NCI-H345 treated with DMSO at 0.1 percent for 48 hours (cell line): Measurements from ENCODE around the gene FAM20C.

Experiments used
- DNase-seq: peaks from one replicate; lab custom pipeline; 2025; ENCODE audit not compliant: unreplicated experiment; lab: John Stamatoyannopoulos, UW

Gene FAM20C

DNA sequence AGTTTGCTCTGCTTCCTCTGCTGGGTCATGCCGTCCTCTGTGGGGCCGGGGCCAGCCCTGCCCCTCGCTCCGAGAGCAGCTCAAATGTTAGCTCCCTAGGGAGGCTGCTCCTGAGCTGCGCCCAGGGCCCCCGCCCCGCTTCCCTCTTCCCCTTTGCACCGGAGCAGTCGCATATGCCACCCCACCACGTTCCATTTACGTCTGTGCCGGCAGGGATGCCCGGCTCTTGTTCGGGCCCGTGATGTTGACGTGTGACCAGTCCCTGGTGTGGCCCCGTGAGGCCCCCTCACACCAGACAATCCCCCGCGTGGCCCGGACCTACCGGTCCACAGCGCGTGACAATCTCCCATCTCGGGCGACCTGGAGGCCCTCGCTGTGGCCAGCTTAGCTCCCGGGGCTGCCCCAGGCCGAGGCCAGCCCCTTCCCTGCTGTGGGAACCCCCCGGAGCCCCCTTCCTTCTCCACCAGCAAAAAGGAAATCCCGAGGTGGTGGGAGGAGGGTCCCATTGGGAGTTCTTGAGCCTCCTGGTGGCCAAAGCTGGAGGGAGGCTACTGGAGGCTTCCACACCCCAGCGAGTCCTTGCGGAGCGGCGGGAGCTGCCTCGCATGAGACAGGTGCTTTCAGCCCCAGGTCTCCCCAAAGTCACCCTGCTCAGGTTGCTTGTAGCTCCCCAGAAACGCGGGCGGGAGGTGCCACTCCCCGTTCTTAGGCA is 15.2 kb downstream of the FAM20C start:
- no peak for DNase-seq

DNA sequence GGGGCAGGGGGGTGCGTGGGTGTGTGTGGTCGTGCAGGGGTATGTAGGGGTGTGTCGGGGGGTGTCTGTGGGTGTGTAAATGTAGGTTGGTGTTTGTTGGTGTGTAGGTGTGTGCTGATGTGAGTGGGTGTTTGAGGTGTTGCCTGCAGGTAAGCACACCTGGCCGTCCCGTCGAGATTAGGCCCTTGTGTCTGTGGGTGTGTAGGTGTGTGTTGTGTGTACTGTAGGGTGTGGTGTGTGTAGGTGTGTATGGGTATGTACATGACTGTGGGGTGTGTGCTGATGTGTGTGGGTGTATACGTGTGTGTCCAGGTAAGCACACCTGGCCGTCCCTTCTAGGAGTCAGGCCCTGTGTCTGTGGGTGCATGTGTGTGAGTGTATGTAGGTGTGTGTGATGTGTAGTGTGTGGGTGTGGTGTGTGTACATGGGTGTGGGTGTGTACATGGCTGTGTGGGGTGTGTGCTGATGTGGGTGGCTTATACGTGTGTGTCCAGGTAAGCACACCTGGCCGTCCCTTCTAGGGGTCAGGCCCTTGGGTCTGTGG is 15.8 kb downstream of the FAM20C start:
- no peak for DNase-seq

DNA sequence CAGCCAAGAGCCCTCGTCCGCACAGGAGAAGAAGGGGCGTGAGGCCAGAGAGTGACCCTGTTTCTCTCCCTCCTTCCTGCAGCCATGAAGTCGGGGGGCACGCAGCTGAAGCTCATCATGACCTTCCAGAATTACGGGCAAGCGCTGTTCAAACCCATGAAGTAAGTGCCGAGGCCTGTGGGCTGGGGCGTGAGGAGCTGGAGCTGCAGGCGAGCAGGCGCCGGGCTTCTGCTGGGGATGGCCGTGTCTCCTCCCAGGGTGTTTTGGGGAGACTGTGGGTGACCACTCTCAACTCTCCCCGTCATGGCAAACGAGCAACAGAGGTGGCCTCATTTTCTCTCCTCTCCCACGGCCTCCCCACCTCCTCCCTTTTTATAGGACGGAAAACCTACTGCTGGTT is 16.4 kb downstream of the FAM20C start:
- DNase-seq: no peak

DNA sequence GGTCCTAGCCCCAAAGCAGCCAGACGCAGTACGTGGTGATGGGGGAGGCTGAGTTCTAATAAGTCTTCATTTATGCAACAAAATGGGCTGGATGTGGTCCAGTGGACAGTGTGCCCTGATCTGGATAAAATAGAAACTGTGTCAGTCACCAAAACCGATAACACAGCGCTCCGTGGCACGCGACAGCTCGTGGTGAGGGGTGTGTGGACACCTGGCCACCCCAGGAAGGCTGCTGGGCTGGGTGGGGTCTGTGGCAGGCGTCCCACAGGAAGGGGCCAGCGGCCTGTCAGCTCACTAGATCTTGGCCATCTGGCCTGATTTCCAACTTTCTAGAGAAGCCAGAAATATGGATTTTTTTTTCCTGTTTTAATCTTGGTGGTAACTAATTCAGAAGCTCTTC is 17.0 kb downstream of the FAM20C start:
- no peak for DNase-seq

DNA sequence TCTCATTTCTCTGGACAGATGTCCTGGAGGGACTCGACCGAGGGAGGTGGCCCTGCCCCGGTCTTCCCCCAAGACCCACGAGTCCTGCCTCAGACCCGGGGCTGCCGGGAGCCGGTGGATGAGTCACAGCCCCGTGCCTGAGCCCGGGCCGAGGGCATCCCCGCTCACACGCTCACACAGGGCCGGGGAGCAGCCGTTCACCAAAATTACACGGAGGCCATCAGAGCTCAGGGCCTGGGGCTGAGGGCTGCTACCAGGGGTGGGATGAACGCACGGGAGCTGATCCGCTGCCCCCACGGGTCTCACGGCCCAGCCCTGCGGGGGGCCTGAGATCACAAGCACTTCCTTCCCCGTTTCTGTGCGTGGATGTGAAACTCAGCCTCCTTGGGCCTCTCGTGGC is 17.5 kb downstream of the FAM20C start:
- DNase-seq: no peak

DNA sequence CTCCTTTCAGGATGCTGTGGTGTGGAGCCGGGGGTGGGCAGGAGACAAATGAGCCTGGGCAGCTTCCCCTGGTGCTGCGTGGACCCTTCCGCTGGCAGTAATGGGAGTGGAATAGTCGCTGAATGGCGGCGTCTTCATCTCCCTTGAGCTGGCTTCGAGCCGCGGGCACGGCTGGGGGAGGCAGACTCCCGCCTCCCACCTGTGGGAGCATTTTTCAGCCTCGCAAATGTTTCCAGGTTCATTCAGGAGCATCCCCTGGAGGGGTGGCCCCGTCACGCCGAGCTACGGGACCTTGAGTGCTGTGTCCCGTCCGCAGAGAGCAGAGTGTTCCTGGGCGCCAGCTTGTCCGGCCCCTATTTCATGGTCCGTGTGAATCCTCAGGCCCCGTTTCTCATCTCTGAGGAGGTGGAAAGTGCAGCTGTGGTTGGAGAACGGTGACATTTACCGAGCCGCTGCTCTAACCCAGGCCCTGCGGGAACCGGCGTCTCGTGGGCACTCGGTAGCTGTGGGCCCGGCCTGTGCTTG is 18.1 kb downstream of the FAM20C start:
- DNase-seq: no peak

DNA sequence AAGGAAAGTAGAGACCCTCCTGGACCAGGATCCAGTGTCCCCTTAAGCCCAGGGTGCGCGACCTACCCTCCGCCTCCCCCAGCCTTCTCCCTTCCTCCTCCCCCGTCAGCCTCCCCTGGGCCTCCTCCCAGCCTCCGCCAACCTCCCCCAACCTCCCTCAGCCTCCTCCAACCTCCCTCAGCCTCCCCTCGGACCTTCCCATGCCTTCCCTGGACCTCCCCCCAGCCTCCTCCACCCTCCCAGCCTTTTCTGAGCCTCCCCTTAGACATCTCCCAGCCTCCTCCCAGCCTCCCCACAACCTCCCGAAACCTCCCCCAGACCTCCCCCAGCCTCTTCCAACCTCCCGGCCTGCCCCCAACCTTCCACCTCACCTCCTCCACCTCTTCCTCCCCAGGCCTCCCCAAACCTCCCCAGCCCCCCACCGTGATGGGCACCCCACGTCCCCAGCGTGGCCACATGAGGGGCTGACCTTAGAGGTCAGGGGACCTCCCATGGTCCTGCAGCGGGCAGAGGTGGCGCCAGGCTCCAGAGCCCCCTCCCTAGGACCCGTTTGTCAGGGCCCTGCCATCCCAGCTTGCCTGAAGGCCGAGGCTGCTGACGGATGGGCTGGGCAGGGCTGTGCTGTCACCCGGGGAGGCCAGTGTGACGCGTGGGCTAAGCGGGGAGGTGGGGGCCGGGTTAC is 18.8 kb downstream of the FAM20C start:
- no peak for DNase-seq

DNA sequence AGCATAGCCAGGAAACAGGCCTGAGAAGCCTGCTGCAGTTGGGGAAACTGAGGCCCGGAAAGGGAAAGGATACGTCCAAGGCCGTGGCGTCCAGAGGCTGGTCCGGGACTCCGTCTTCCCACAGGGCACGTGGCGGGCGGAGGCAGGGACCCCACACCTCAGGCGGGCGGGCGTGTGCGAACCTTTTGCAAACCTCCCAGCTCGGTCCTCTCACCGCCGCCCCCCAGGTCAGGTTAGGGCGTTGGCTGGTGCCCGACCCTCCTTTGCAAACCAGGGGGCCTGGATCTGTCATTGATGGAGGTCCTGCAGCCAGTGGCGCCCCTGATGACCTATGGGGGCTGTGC is 19.3 kb downstream of the FAM20C start:
- DNase-seq: no peak

DNA sequence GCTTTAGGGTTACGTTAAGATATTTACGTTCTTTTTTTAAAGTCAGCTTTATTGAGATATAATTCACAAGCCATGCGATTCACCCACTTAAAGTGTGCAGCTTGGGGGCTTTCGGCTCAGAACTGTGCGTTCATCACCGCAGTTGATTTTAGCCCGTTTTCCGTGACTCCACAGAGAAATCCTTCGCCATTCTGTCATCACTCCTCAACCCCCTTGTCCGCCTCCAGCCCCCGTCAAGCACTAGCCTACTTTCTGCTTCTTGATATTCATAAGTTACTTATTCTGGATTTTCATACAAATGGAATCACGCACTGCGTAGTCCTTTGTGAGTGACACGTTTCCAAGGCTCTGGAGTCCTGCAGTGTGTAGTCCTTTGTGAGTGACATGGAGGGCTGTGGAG is 20.4 kb downstream of the FAM20C start:
- DNase-seq: no peak

DNA sequence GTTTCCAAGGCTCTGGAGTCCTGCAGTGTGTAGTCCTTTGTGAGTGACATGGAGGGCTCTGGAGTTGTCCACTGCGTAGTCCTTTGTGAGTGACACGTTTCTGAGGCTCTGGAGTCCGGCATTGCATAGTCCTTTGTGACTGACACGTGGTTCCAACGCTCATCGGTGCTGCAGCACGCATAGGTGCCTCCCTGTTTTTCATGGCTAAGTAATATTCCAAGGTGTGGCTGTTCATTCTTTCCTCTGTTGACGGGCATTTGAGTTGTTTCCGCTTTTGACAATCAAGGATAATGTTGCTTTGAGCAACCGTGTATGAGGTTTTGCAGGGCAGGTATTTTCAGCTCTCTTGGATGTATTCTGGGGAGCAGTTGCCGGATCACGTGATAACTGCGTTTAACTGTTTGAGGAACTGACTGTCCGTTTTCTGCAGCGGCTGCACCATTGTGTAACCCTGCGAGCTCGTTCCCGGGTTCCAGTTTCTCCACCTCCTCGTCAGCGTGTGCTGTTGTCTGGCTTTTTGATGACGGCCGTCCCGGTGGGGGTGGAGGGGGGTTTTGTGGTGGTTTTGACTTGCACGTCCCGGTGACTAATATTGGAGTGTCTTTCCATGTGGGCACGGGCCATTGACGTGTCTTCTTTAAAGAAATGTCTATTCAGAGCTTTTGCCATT is 21.1 kb downstream of the FAM20C start:
- DNase-seq: no peak

DNA sequence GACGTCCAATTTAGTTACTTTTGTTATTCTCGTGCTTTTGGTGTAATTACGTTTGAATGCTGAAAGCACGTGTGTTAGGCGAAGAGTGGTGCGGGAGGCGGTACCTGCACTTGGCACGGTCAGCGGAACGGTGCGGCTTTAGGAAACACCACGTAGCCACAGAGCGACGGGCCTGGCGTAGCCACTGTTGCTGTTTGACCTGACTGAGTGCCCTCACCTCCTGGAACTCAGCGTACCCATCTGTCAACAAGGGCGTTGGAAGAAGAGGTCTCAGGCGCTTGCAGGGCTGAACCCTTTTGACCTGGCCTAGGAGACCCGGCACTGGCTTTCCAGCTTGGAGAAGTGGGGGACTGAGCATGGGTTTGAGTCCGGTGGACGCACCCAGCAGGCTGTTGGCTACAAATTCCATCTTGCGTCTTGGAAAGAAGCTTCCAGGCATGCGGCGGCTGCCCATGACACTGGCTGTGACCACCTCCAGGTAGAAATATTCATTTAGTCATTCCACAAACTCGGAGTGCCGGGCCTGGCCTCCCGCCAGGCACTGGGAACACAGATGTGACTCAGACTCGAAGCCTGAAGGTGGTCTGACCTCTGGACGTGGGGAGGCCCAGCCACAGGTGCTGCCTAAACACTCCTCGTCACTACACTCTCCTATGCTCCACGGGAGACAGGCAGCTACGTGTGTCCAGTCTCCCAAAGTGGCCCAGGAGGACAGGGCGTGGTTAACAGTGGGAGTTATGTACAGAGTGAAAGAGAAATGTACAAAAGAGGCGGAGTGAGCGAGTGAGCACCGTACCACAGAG is 22.2 kb downstream of the FAM20C start:
- DNase-seq: no peak

DNA sequence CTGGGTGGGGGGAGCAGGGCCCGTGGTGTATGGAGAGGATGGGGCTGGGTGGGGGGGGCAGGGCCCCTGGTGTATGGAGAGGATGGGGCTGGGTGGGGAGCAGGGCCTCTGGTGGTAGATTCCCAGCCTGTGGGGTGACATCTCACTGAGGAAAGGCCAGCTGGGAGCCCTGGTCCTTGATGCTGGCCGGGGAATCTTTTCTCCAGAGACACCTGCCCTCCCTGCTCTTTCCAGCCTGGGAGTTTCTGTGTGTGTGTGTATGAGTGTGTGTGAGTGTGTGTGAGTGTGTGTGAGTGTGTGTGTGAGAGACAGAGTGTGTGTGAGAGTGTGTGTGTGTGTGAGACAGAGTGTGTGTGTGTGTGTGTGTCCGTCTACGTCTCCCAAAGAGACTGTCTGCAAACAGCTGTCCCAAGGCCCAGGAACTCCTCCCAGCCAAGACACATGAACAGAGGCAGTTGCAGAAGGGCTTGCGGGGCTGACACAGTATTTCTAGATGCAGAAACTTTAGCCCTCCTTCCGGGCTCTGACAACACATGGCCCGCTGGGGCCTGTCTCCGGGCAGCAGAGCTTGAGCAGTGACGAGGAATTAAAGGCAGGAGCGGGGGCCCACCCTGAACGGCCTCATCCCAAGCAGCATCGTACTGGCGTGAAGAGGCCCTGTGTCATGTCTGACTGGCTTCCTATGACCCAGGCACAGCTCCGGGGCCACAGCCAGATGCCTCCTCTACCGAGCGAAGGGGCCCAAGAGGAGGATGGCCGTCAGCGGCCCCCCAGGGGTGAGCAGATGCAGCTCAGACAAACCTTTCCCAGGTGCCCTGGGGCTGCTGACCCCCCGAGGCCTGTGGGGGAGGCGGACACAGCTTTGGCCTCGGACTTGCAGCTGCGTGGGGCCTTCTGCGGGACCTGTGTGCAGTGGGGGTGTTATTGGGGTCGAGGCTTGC is 24.3 kb downstream of the FAM20C start:
- no peak for DNase-seq

DNA sequence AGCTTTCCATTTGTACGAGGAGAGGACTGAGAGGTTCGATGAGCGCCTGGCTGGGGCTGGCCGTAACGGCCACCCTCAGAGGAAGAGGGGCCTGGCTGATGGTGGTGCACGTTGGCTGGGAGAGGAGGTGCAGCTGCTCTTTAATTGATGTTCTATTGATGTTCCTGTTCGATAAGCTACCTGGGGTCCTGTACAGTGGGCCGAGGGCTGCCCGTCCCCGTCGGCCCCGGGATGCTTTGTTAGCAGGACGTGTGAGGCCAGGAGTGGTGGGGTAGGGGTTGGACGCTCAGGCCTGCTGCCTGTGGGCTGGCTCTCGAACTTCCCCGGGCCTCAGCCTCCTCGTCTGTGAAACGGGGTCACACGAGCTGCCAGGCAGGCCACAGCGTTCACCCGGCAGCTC is 25.4 kb downstream of the FAM20C start:
- no peak for DNase-seq

DNA sequence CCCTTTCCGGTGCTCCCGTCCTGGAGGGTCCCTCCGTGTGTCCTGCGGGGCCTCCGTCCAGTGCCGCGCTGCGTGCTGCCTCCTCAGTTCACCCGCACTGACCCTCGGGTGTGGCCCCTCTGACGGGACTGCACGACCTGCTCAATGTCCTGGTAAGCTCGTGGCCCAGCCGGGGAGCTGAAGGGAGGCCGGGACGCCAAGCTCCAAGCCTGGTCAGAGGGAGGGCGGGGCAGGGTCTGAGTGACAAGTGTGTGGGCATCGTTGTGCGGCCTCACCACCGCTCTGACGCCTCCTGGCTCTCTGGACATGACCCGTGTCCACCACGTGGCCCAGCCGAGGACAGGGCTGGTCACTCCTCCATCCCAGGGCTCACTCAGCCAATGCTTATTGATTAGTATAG is 25.9 kb downstream of the FAM20C start:
- no peak for DNase-seq

DNA sequence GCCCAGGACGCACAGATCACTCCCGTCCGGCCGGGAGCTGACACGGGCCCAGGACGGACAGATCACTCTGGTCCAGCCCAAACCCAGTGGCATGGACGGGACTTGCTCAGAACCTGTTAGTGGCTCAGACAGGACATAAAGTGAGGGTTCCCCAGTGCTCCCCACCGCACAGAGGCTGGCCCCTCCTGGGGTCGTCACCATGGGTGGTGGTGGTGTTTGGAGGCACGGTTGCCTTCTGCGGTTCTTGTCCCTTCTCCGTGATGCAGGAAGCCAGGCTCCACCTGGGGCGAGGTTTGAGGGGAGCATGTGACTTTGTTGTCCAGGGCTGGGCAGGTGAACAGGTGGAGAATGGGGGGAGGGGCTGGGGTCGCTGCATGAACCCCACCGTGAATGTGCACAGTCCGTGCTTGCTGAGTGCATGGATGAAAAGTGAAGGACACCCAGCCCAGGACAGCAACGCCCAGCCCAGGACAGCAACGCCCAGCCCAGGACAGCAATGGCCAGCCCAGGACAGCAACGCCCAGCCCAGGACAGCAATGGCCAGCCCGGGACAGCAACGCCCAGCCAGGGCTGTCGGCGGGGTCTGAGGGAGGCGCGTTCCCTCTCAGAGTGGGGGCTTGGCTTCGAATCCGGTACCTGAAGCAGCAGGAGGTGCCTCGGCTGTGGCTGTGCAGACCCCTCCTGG is 26.7 kb downstream of the FAM20C start:
- no peak for DNase-seq

DNA sequence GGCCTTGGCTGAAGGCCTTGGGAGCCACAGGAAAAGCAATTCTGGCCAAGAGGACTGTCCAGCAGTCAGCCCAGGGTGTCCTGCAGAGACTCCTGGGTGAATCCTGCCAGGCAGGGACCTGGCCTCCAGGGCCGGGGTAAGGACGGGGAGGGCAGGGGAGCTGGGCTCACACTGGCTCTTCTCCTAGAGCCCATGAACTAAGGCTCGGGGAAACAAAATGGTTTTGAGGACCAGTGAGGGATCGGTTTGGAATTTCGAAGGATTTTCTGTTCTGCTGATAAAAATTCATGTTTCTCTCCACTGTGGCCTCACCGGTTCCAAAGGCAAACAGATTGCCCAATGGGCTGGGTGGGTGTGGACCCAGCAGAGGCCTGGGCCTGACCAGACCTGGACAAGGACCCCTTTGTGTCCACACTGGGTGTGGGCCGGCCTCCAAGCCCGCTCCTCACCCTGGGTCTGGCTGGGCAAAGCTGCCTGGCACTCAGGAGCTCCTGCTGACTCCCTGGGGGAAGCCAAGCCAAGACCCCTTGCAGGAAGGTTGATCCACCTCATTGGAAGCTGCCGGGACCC is 27.3 kb downstream of the FAM20C start:
- no peak for DNase-seq

DNA sequence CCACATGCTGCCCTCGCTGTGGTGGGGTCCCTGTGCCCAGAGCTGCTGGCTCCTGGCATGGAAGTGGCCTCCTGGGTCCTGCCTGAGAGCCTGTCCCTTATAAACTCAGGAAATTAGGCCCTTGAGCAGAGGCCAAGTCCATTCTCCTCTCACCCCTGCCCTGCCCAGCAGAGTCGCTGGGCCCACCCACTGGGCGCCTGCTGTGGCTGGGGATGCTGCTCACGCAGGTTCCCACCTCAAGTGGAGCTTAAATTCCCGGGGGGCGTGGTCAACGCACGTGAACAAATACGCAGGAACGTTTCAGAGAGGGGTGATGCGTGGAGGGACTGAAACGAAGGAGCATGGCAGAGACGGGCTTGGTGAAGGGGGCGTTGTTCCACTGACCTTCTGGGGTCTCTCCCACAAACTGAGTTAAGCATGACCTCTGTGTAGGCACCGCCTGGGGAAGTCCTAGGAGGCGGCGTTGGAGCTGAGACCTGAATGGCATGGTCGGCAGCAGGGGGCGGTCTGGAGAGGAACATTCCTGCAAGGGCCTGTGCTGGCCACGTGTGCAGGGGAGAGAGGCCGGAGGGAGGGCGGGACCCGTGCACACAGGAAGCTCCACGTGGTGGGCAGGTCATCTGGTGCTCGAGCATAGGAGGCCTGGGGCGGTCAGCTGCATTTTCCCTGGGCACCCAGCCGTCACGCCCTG is 27.9 kb downstream of the FAM20C start:
- DNase-seq: no peak

DNA sequence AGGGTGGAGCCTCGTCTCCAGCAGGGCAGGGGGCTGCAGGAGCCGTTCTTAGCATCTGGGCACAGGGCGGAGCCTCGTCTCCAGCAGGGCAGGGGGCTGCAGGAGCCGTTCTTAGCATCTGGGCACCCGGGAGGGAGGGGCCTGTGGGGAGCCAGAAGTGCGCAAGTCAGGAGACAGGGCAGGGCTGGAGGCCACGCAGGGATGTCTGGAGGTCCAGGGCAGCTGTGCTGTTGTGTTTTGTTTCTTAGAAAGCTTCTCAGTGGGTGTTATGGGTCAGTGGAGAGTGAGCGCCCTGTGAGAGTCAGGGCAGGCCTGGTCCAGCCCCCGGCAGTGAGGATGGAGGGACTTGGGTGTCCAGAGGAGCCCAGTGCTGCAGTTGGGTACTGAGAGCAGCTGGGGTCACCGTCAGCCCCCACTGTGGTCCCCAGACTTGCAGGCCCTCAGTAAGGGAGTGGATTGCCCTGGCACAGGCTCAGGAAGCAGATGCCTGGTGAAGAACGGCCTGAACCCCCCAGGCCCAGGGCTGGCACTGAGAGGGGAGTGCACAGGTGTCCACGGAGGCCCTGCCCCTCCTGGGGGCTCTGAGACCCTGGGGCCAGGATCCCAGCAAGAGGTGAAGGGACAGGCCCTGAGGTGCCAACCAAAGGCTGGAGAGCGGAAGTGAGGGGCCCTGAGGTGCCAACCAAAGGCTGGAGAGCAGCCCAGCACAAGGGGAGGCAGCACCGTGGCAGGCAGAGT is 29.8 kb downstream of the FAM20C start:
- DNase-seq: no peak
